Measurements from ENCODE around the gene PHF19.

Gene PHF19

GRCh38 chr9:120872791-120873502, 4.0 kb downstream of the PHF19 start:
- DNase-seq: no peak

- DNase-seq: no peak
Measured at GRCh38 chr9:120870206-120870605, 6.8 kb downstream of the PHF19 start.

GRCh38 chr9:120869726-120870125, 7.3 kb downstream of the PHF19 start:
- DNase-seq: peak; percentile 44

- no peak for DNase-seq
Measured at GRCh38 chr9:120869360-120869687, 7.7 kb downstream of the PHF19 start.

GRCh38 chr9:120868676-120869359, 8.2 kb downstream of the PHF19 start:
- peak; percentile 98 for DNase-seq

- DNase-seq: no peak
Measured at GRCh38 chr9:120868339-120868675, 8.7 kb downstream of the PHF19 start.

- DNase-seq: no peak
Measured at GRCh38 chr9:120867676-120868338, 9.2 kb downstream of the PHF19 start.

- DNase-seq: no peak
Measured at GRCh38 chr9:120866651-120867050, 10.3 kb downstream of the PHF19 start.

- no peak for DNase-seq
Measured at GRCh38 chr9:120865809-120866208, 11.2 kb downstream of the PHF19 start.

- no peak for DNase-seq
Measured at GRCh38 chr9:120865176-120865575, 11.8 kb downstream of the PHF19 start.

GRCh38 chr9:120864719-120865118, 12.3 kb downstream of the PHF19 start:
- no peak for DNase-seq

- DNase-seq: no peak
Measured at GRCh38 chr9:120863833-120864232, 13.2 kb downstream of the PHF19 start.

GRCh38 chr9:120862452-120862851, 14.5 kb downstream of the PHF19 start:
- no peak for DNase-seq

- DNase-seq: no peak
Measured at GRCh38 chr9:120861935-120862334, 15.1 kb downstream of the PHF19 start.

GRCh38 chr9:120860083-120860482, 16.9 kb downstream of the PHF19 start:
- no peak for DNase-seq

- no peak for DNase-seq
Measured at GRCh38 chr9:120859361-120859760, 17.6 kb downstream of the PHF19 start.

- no peak for DNase-seq
Measured at GRCh38 chr9:120857902-120858301, 19.1 kb downstream of the PHF19 start.

- peak; percentile 60 for DNase-seq
Measured at GRCh38 chr9:120857481-120857880, 19.5 kb downstream of the PHF19 start.

- DNase-seq: peak; percentile 89
Measured at GRCh38 chr9:120856700-120857099, 20.3 kb downstream of the PHF19 start.

- DNase-seq: peak; percentile 64
Measured at GRCh38 chr9:120855827-120856670, 20.9 kb downstream of the PHF19 start.

- no peak for DNase-seq
Measured at GRCh38 chr9:120854596-120855327, 22.2 kb downstream of the PHF19 start.

GRCh38 chr9:120853198-120853597, 23.8 kb downstream of the PHF19 start:
- no peak for DNase-seq
